Measurements from ENCODE around the gene ZCCHC2. TPM values are rescaled to one million over a fixed set of nuclear protein-coding genes. Genes with fewer than 3 reads are reported as not detected.

The ZCCHC2 gene
- total and polyA plus RNA-seq, 2 donors (not counting 3 experiments of a cell fraction or from before 2014, with no cell fraction given) = 16.2 to 27.2 TPM

GRCh38 chr18:62479574-62479973, 43.3 kb upstream of the ZCCHC2 start:
- Histone ChIP-seq H2AFZ (ENCODE audit: low read depth, low read length) (no peak overlapping the region), H3K4me2 (ENCODE audit: insufficient read depth, low read length) (no peak overlapping the region), H4K20me1 (replicated peaks; ENCODE audit: control insufficient read depth, extremely low read depth, insufficient read depth, low read length) (no peaks in the 10 kb centered on the region), H3K4me1 (ENCODE audit: control insufficient read depth, extremely low read depth, insufficient read depth, low read length) (no peaks in the 10 kb centered on the region), H3K9me1 (replicated peaks; ENCODE audit: control insufficient read depth, extremely low read depth, insufficient read depth, low read length) (no peaks in the 10 kb centered on the region), H3K79me2 (ENCODE audit: control insufficient read depth, insufficient read depth, low read length) (no peaks in the 10 kb centered on the region), H3K9ac (replicated peaks; ENCODE audit: extremely low read depth, insufficient read depth, low read length) (no peak overlapping the region), H3K9me3 (replicated peaks; ENCODE audit: control insufficient read depth, insufficient read depth, low read length) (no peaks in the 10 kb centered on the region), H3K36me3 (ENCODE audit: control insufficient read depth in 2 of 2, extremely low read depth in 1 of 2, insufficient read depth in 2 of 2, low read length in 2 of 2) (no peaks in the 10 kb centered on the region), H3K27me3 (ENCODE audit: control insufficient read depth in 2 of 2, insufficient read depth in 2 of 2, low read length in 2 of 2) (no peaks in the 10 kb centered on the region), H3K4me3 (replicated peaks in 1 of 3; ENCODE audit: insufficient read depth in 1 of 3, low read depth in 1 of 3, low read length in 3 of 3) (no peak overlapping the region), H3K27ac (ENCODE audit: insufficient read depth, low read depth, low read length) (no peak overlapping the region)
- DNase-seq (ENCODE audit: low read depth, low spot score) (no peak), FAIRE-seq (no peak)
- ChIA-PET POLR2A (no interaction called here), CTCF (interaction anchor here (1.1 to 2.4 kb wide), 3 partner anchors 9 to 54 kb away, joined by 3 to 7 read pairs (median 3); no protein-coding TSS in a partner anchor)
- no TSS peak for BruUV-seq (replicated peaks)
- dilution Hi-C loops (cut with MboI; ENCODE audit: extremely low pct_ligation_motif_present, low sequenced_read_pairs) (no loop called here), intact Hi-C loops (cut with micrococcal nuclease) (no loop called here)
- TF ChIP-seq EZH2 (IDR thresholded peaks at IDR 0.05; ENCODE audit: borderline replicate concordance, low read depth, low read length, severe bottlenecking) (no peak), FOS (IDR thresholded peaks at IDR 0.05; ENCODE audit: borderline replicate concordance, insufficient read depth, low read length) (no peak), GATA2 (IDR thresholded peaks at IDR 0.05; ENCODE audit: insufficient read depth, insufficient read length, low read depth, low read length) (no peak), MYC (IDR thresholded peaks at IDR 0.05; ENCODE audit: low read depth, low read length) (no peak), MAX (IDR thresholded peaks at IDR 0.05; ENCODE audit: insufficient read depth, insufficient read length) (no peak), JUN (IDR thresholded peaks at IDR 0.05; ENCODE audit: borderline replicate concordance, insufficient read depth, insufficient read length, low read depth) (no peak), CTCF (IDR thresholded peaks at IDR 0.05; ENCODE audit: extremely low read depth in 1 of 2, insufficient read depth in 1 of 2, low read depth in 1 of 2, low read length in 2 of 2) (no peak), POLR2AphosphoS5 (IDR thresholded peaks at IDR 0.05; ENCODE audit: insufficient read depth, low read depth, low read length) (no peak), POLR2A (IDR thresholded peaks at IDR 0.05; ENCODE audit: low read depth, low read length) (no peak)

Measured in endothelial cell of umbilical vein (primary cell).